ENCODE results near the gene TAC4.

GRCh38 chr17:49891271-49891670 lies 43.4 kb upstream of the TAC4 start:
- TF ChIP-seq CTCF (IDR thresholded peaks at IDR 0.05 in 8 of 11, conservative IDR thresholded peaks at IDR 0.05 in 3 of 11) (no peak), POLR2A (IDR thresholded peaks at IDR 0.05) (no peak), POLR2AphosphoS5 (IDR thresholded peaks at IDR 0.05) (no peak)
